Measurements from ENCODE around the gene SLC38A5. TPM values are rescaled to one million over a fixed set of nuclear protein-coding genes. Genes with fewer than 3 reads are reported as not detected.

Gene SLC38A5
- total RNA-seq, 1 donor from 2014 or later, result 36.0 TPM

DNA sequence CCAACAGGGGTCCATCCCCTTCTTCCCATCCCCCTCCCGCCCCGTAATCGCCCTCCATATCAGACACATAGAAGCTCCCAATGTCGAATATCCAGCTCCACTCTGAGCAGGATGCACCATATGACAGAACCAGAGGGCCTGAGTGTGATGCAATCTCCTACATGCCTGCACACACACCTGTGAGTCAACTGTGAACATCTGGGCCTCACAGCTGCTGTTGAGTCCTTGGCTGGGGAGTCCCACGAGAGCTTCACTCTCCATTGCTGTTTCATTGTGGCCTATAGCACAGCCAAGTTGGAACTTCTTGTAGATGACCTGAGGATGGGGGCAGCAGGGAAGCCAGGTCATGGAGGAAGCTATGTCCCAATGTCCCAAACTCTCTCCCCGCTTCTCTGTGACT, 8.2 kb downstream of the SLC38A5 start:
- H3K9ac ChIP-seq (ENCODE audit: low read length), result no peak overlapping the region
- Mint-ChIP-seq H3K4me3 (ENCODE audit: unreplicated experiment) (no peak overlapping the region), H3K4me1 (ENCODE audit: low read depth, unreplicated experiment) (peaks cover 17% of the 10 kb centered on the region), H3K27me3 (ENCODE audit: low read depth, unreplicated experiment) (no peaks in the 10 kb centered on the region), H3K9me3 (ENCODE audit: unreplicated experiment) (peaks cover 5% of the 10 kb centered on the region), H3K36me3 (ENCODE audit: low read depth, unreplicated experiment) (peaks cover 9% of the 10 kb centered on the region), H3K27ac (ENCODE audit: unreplicated experiment) (no peak overlapping the region)
- FAIRE-seq (no peak), DNase-seq (ENCODE audit: low read depth) (no peak)
- no peaks in the 10 kb centered on the region for H3K9me3 ChIP-seq (ENCODE audit: insufficient read depth, low read depth, low read length)
- no peaks in the 10 kb centered on the region for H3K27me3 ChIP-seq (ENCODE audit: insufficient read depth, low read length)
- peaks cover 11% of the 10 kb centered on the region for H3K4me1 ChIP-seq (ENCODE audit: insufficient read depth, low read length)
- H3K79me2 ChIP-seq (ENCODE audit: insufficient read depth, low read length), result no peaks in the 10 kb centered on the region
- no peak overlapping the region for H3K4me2 ChIP-seq (ENCODE audit: low read length)
- TF ChIP-seq EZH2 (IDR thresholded peaks at IDR 0.05; ENCODE audit: insufficient read depth, low read length), result no peak
- TF ChIP-seq, protein P1, sequence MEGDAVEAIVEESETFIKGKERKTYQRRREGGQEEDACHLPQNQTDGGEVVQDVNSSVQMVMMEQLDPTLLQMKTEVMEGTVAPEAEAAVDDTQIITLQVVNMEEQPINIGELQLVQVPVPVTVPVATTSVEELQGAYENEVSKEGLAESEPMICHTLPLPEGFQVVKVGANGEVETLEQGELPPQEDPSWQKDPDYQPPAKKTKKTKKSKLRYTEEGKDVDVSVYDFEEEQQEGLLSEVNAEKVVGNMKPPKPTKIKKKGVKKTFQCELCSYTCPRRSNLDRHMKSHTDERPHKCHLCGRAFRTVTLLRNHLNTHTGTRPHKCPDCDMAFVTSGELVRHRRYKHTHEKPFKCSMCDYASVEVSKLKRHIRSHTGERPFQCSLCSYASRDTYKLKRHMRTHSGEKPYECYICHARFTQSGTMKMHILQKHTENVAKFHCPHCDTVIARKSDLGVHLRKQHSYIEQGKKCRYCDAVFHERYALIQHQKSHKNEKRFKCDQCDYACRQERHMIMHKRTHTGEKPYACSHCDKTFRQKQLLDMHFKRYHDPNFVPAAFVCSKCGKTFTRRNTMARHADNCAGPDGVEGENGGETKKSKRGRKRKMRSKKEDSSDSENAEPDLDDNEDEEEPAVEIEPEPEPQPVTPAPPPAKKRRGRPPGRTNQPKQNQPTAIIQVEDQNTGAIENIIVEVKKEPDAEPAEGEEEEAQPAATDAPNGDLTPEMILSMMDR (IDR thresholded peaks at IDR 0.05; ENCODE audit: insufficient read depth, low read depth, low read length), result no peak
- H3K4me3 ChIP-seq (ENCODE audit: insufficient read depth, low read depth, low read length), result no peak overlapping the region
- no peak overlapping the region for H2AFZ ChIP-seq (ENCODE audit: low read depth, low read length)
- no peaks in the 10 kb centered on the region for H3K36me3 ChIP-seq (ENCODE audit: insufficient read depth, low read length)
- no peaks in the 10 kb centered on the region for H4K20me1 ChIP-seq (ENCODE audit: insufficient read depth, low read length)
- no peak overlapping the region for H3K27ac ChIP-seq (ENCODE audit: low read depth, low read length)

DNA sequence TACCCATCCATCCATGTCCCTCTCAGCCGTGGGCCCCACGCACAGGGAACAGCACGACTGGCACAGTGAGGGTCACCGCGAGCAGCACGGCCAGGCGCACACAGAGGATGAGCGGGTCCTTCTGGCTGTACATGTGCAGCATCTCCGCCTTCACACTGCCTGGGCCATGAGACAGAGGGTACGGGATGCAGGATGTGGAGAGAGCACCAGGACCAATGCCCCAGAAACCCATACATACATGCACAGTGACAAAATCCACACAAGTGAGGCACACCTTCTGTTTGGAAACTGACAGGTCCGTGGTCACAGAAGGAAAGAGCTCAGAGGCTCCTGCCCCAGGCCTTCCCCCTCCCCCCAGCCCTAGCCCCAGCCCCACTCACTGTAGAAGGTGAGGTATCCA, 9.5 kb downstream of the SLC38A5 start:
- TF ChIP-seq, protein P1 (IDR thresholded peaks at IDR 0.05; ENCODE audit: insufficient read depth, low read depth, low read length), result no peak
- TF ChIP-seq EZH2 (IDR thresholded peaks at IDR 0.05; ENCODE audit: insufficient read depth, low read length), result no peak
- H3K9me3 Mint-ChIP-seq (ENCODE audit: unreplicated experiment), result peaks cover 5% of the 10 kb centered on the region

DNA sequence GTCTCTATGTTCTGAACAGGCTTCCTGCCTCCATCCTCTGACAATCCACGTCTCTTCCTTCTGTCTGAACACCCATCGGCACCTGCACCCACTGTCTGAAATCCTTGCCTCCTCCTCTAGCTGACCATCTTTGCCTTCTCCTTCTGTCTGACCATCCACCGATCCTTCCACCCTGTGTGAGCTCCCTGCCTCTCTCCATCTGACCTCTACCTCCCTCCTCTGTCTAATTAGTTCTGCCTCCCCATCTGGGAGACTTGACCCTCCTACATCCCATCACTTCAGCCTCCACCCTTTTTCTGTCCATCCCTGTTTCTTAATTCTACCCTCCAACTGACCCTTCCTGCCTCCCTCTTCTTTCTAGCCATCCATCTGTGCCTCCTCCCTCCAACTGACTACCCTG, 10.0 kb downstream of the SLC38A5 start:
- Histone ChIP-seq H2AFZ (ENCODE audit: low read depth, low read length) (no peak overlapping the region), H3K4me3 (ENCODE audit: insufficient read depth, low read depth, low read length) (no peak overlapping the region), H4K20me1 (ENCODE audit: insufficient read depth, low read length) (no peaks in the 10 kb centered on the region), H3K79me2 (ENCODE audit: insufficient read depth, low read length) (no peaks in the 10 kb centered on the region), H3K36me3 (ENCODE audit: insufficient read depth, low read length) (no peaks in the 10 kb centered on the region), H3K27ac (ENCODE audit: low read depth, low read length) (no peak overlapping the region), H3K4me2 (ENCODE audit: low read length) (no peak overlapping the region), H3K9me3 (ENCODE audit: insufficient read depth, low read depth, low read length) (no peaks in the 10 kb centered on the region), H3K4me1 (ENCODE audit: insufficient read depth, low read length) (peaks cover 3% of the 10 kb centered on the region), H3K9ac (ENCODE audit: low read length) (no peak overlapping the region), H3K27me3 (ENCODE audit: insufficient read depth, low read length) (no peaks in the 10 kb centered on the region)
- DNase-seq (ENCODE audit: low read depth) (no peak), FAIRE-seq (no peak)
- peaks cover 9% of the 10 kb centered on the region for H3K4me1 Mint-ChIP-seq (ENCODE audit: low read depth, unreplicated experiment)
- no peaks in the 10 kb centered on the region for H3K27me3 Mint-ChIP-seq (ENCODE audit: low read depth, unreplicated experiment)
- TF ChIP-seq, protein P1 (IDR thresholded peaks at IDR 0.05; ENCODE audit: insufficient read depth, low read depth, low read length), result no peak
- TF ChIP-seq EZH2 (IDR thresholded peaks at IDR 0.05; ENCODE audit: insufficient read depth, low read length), result no peak
- peaks cover 9% of the 10 kb centered on the region for H3K36me3 Mint-ChIP-seq (ENCODE audit: low read depth, unreplicated experiment)
- H3K9me3 Mint-ChIP-seq (ENCODE audit: unreplicated experiment), result peaks cover 5% of the 10 kb centered on the region
- H3K4me3 Mint-ChIP-seq (ENCODE audit: unreplicated experiment), result no peak overlapping the region
- no peak overlapping the region for H3K27ac Mint-ChIP-seq (ENCODE audit: unreplicated experiment)

More for the DNA sequence above, 9.5 kb downstream of the SLC38A5 start:
- H3K4me3 Mint-ChIP-seq (ENCODE audit: unreplicated experiment), result no peak overlapping the region
- H3K4me1 Mint-ChIP-seq (ENCODE audit: low read depth, unreplicated experiment), result peaks cover 15% of the 10 kb centered on the region
- H3K27ac Mint-ChIP-seq (ENCODE audit: unreplicated experiment), result no peak overlapping the region
- Histone ChIP-seq H2AFZ (ENCODE audit: low read depth, low read length) (no peak overlapping the region), H3K27ac (ENCODE audit: low read depth, low read length) (no peak overlapping the region), H3K27me3 (ENCODE audit: insufficient read depth, low read length) (no peaks in the 10 kb centered on the region), H3K4me1 (ENCODE audit: insufficient read depth, low read length) (peaks cover 8% of the 10 kb centered on the region), H4K20me1 (ENCODE audit: insufficient read depth, low read length) (no peaks in the 10 kb centered on the region), H3K9ac (ENCODE audit: low read length) (no peak overlapping the region), H3K4me3 (ENCODE audit: insufficient read depth, low read depth, low read length) (no peak overlapping the region), H3K36me3 (ENCODE audit: insufficient read depth, low read length) (no peaks in the 10 kb centered on the region), H3K4me2 (ENCODE audit: low read length) (no peak overlapping the region), H3K79me2 (ENCODE audit: insufficient read depth, low read length) (no peaks in the 10 kb centered on the region), H3K9me3 (ENCODE audit: insufficient read depth, low read depth, low read length) (no peaks in the 10 kb centered on the region)
- no peak for FAIRE-seq
- H3K27me3 Mint-ChIP-seq (ENCODE audit: low read depth, unreplicated experiment), result no peaks in the 10 kb centered on the region
- peaks cover 9% of the 10 kb centered on the region for H3K36me3 Mint-ChIP-seq (ENCODE audit: low read depth, unreplicated experiment)
- no peak for DNase-seq (ENCODE audit: low read depth)
